Motor neuron (in vitro differentiated cells): ENCODE data around the gene ZNF175. TPM values are rescaled to one million over a fixed set of nuclear protein-coding genes. Genes with fewer than 3 reads are reported as not detected.

Source experiments
- ATAC-seq, 8 experiments: fragments of 200-7000 bp; cut with Tn5 transposase; replicated peaks in 6 of 8; 2 replicates each; pipeline ENCODE4 v1.8.0; 2021; ENCODE audit warnings: mild to moderate bottlenecking in 8 of 8, moderate library complexity in 8 of 8
- H3K27ac ChIP-seq, 2 donors: fragments of 250-450 bp; sonication (Bioruptor Pico); 2 replicates each; pipeline ENCODE4 v1.9.0; 2021; ENCODE audit warnings: antibody characterized with exemption in 2 of 2, mild to moderate bottlenecking in 2 of 2, moderate library complexity in 1 of 2
- H3K4me1 ChIP-seq, 2 donors: fragments of 250-450 bp; sonication (Bioruptor Pico); replicated peaks in 1 of 2; 2 replicates each; pipeline ENCODE4 v1.6.1; 2021; ENCODE audit warnings: antibody characterized with exemption in 2 of 2, mild to moderate bottlenecking in 2 of 2, moderate library complexity in 1 of 2
- H3K4me3 ChIP-seq, 5 donors: fragments of 250-450 bp; sonication (Bioruptor Pico); 2 replicates each; pipeline ENCODE4 v1.9.0; 2021; ENCODE audit warnings: antibody characterized with exemption in 5 of 5, mild to moderate bottlenecking in 5 of 5, moderate library complexity in 4 of 5
- WGBS, 10 experiments: fragments of 450-650 bp; shearing (Covaris generic); methylation state at CpG; one replicate each; pipeline ENCODE4 v1.0.0; 2022; 5-methylcytosine and 5-hydroxymethylcytosine counted together
- in situ Hi-C, 9 experiments: fragments of 400-800 bp; cut with MboI; loops; one replicate each; pipeline ENCODE4 v1.15.0; 2021; ENCODE audit warnings: low sequenced_read_pairs in 9 of 9, low pct_unique_long_range_greater_than_20kb in 2 of 9; ENCODE audit not compliant: unreplicated experiment in 9 of 9
- total RNA-seq, 8 experiments: library from RNA; unstranded; fragments of 300-600 nt; gene quantifications; 2 replicates each; pipeline versions ENCODE4 v1.2.3 to v1.2.4, GENCODE V29; 2022

The ZNF175 gene
- total RNA-seq, 8 experiments from 2014 or later, result 3.0 to 9.5 (median 6.0) TPM

GRCh38 chr19:51544038-51544437 is 27.0 kb upstream of the ZNF175 start:
- H3K4me3 ChIP-seq, result no peak overlapping the region
- no peak overlapping the region for H3K27ac ChIP-seq
- in situ Hi-C loops, result no loop called here
- 0 to 58% (median 29%) methylated on average over 1 to 6 of the region's 6 CpGs; no CpG with 5 or more reads in 3 of the 10 experiments for WGBS, 10 experiments
- H3K4me1 ChIP-seq, result no peaks in the 10 kb centered on the region
- ATAC-seq, result no peak

DNA sequence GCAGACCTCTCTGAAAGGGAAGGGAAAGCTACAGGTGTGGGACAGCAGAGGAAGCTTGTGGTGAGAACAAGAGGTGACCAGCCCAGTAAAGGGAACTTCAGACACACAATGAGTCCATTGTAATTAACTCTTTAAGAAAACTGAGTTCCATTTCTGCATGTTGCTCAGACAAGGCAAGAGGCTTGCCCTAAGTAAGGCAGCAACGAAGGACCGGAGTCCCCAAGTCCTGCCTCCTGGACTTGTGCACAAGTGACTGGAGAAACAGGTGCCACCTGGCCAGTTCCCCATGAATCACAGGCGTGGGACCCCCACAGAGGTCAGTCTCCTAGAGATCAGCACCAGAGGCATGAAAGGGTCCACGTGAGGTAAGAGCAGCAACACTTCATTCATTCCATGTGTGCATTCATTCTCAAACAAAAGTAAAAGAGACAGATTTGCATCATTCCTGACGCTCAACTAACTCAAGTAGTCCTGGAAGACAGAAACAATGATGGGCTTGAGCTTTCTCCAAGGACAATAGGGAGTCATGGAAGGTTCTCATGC is 24.9 kb upstream of the ZNF175 start:
- in situ Hi-C loops, result no loop called here
- 0 to 42% (median 17%) methylated on average over 1 to 3 of the region's 5 CpGs; no CpG with 5 or more reads in 3 of the 10 experiments for WGBS, 10 experiments
- ATAC-seq, result no peak

DNA sequence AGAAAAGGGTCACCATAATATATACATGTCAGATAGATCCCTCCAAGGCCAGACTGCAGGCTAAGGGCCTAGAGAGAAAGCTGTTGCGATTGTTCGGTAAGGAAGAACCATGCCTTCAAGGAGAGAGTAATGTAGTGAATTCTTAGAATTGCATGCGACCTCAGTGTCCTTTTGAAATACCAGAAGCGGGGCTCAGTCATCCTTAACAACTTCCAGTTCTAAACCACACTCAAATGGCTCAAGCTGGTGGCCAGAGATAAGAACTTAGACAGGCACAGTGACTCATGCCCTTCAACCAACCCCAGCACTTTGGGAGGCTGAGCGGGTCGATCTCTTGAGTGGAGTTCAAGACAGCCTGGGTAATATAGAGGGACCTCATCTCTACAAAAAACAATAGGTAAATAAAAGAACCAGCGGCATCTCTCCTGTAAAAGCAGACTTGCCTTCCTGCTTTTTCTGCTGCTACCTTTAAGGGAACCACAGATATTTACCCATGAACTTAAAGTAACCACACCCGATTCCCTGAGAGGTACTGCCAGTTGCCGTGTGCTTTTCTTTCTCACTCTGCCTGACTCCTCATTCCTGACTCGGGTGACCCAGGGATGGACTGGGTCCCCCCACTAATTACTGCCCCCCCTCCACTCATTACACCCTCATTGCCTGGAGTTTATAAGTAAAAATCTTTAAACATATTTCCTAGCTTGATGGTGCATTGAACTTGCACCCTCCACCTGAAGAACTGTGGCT is 24.3 kb upstream of the ZNF175 start:
- 30 to 69% (median 55%) methylated on average over 1 to 10 of the region's 10 CpGs; no CpG with 5 or more reads in 1 of the 10 experiments for WGBS, 10 experiments
- in situ Hi-C loops, result no loop called here
- Histone ChIP-seq H3K4me1 (no peaks in the 10 kb centered on the region), H3K4me3 (no peak overlapping the region), H3K27ac (no peak overlapping the region)
- no peak for ATAC-seq

More for the DNA sequence above, 24.9 kb upstream of the ZNF175 start:
- Histone ChIP-seq H3K4me3 (no peak overlapping the region), H3K27ac (no peak overlapping the region), H3K4me1 (no peaks in the 10 kb centered on the region)

DNA sequence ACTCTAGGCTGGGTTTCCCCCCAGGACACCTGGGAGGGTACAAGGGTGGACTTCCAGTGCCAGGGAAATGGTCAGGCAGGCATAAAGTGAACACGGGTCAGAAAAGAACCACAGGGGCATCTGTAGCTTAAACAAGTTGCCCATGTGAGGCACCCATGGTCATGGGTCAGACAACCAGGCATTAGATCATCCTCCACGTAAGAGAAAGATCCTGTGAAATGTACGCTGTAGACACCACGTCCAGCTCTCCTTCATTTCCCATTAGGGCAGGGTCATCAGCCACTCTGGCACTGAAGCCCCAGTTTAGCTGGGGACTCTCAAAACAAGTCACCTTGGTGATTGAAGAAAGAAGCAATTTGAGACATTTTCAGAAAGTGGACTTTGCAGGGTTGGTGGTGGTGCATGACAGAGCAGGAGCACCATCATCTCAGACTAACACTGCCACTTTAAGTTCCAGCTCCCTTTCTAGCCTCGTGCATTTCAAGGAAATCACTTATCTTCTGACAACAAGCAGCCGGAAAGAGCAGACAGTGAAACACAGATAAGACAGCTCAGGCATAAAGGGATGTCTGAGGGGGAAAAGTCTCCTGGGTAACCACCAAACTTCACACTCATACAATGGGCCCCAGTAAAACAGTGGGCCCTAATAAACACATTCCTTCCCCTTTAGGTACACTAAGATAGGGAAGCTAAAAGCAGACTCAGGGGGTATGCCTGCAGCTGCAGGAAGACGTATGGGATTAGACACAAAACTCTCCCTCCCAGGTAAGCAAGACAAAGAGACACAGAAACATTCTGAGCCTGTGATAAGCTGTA is 23.5 kb upstream of the ZNF175 start:
- H3K4me3 ChIP-seq, result no peak overlapping the region
- no peaks in the 10 kb centered on the region for H3K4me1 ChIP-seq
- 0 to 60% (median 27%) methylated on average over 1 to 7 of the region's 7 CpGs; no CpG with 5 or more reads in 1 of the 10 experiments for WGBS, 10 experiments
- no peak overlapping the region for H3K27ac ChIP-seq
- no peak for ATAC-seq
- in situ Hi-C loops, result no loop called here

DNA sequence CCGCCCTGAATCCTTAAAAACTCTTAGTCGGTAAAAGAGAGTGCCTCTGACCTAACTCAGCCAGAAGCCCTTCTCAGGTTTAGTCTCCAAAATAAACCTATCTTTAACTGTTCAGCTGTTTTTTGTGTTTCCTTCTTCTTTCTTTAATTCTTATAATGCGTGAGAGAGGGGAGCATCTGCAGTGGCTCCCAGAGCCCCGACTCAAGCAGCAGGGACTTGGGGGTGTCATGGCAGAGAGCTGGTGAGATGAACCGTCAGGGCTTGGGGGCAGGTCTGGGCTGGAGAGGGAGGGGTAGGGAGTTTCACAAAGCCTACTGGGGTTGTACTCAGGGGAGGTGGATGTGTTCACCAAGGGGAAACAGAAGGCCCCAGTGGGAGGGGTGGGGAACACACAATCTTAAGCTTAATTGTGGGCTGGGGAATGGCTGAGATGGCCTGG is 22.9 kb upstream of the ZNF175 start:
- H3K27ac ChIP-seq, result no peak overlapping the region
- no peaks in the 10 kb centered on the region for H3K4me1 ChIP-seq
- in situ Hi-C loops, result no loop called here
- 34 to 71% (median 53%) methylated on average over 1 to 5 of the region's 5 CpGs; no CpG with 5 or more reads in 4 of the 10 experiments for WGBS, 10 experiments
- H3K4me3 ChIP-seq, result no peak overlapping the region
- ATAC-seq, result no peak

GRCh38 chr19:51548891-51549305 is 22.2 kb upstream of the ZNF175 start:
- ATAC-seq, result no peak
- in situ Hi-C loops, result no loop called here
- Histone ChIP-seq H3K4me3 (no peak overlapping the region), H3K4me1 (no peaks in the 10 kb centered on the region), H3K27ac (no peak overlapping the region)
- WGBS, 10 experiments, result 0 to 40% (median 27%) methylated on average over 1 to 3 of the region's 4 CpGs; no CpG with 5 or more reads in 5 of the 10 experiments

- no peaks in the 10 kb centered on the region for H3K4me1 ChIP-seq
- ATAC-seq, result peak in 3 of 8 experiments; percentile 39 to 92 (median 91)
- in situ Hi-C loops, result no loop called here
- H3K4me3 ChIP-seq, result no peak overlapping the region
- no peak overlapping the region for H3K27ac ChIP-seq
- WGBS, 10 experiments, result 0 to 56% (median 27%) methylated on average over 1 to 6 of the region's 8 CpGs; no CpG with 5 or more reads in 2 of the 10 experiments
These were observed 21.4 kb upstream of the ZNF175 start for GRCh38 chr19:51549533-51550324.

- Histone ChIP-seq H3K4me3 (no peak overlapping the region), H3K4me1 (no peaks in the 10 kb centered on the region), H3K27ac (no peak overlapping the region)
- in situ Hi-C loops, result no loop called here
- WGBS, 10 experiments, result 33 to 100% (median 52%) methylated on average over 1 to 11 of the region's 20 CpGs; no CpG with 5 or more reads in 2 of the 10 experiments
- ATAC-seq, result no peak
These were observed 20.0 kb upstream of the ZNF175 start for GRCh38 chr19:51550848-51551672.

DNA sequence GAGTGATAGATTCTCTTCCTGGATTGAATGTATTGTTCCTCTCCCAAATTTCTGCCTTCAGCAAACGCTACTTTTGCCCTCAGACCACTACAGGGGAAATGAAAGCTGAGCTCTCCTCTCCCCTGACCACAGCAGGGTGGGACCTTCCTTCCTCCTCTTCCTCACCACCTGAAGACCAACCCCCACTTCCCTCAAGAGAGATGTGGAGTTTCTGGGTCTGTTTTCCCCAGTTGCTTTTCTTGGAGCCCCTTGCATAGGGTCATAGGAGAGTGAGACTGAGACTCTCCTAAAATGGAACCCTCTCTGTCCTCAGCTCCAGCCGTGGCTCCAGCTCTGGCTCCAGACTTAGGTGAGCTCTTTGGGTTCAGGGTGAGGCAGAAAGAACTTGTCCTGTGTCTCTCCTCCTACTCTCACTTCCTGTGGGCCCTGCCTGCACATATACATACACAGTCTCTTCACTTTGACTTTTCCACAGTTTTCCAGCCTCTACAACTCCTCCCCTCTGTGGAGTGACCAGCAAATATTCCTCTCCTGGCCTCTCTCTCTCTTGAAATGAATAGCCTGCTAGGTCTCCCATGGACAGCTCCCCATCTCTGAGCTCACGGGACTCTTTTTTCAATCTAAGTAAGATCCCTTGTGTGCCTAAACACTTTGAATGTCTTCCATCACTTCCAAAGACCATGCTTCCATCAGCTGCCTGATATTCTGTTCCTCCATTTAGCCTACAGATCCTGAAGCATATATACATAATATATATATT is 19.2 kb upstream of the ZNF175 start:
- in situ Hi-C loops, result no loop called here
- Histone ChIP-seq H3K4me1 (no peaks in the 10 kb centered on the region), H3K27ac (no peak overlapping the region), H3K4me3 (no peak overlapping the region)
- WGBS, 10 experiments, result 0 to 33% (median 14%) methylated on average over 1 to 2 of the region's 3 CpGs; no CpG with 5 or more reads in 2 of the 10 experiments
- ATAC-seq, result no peak

DNA sequence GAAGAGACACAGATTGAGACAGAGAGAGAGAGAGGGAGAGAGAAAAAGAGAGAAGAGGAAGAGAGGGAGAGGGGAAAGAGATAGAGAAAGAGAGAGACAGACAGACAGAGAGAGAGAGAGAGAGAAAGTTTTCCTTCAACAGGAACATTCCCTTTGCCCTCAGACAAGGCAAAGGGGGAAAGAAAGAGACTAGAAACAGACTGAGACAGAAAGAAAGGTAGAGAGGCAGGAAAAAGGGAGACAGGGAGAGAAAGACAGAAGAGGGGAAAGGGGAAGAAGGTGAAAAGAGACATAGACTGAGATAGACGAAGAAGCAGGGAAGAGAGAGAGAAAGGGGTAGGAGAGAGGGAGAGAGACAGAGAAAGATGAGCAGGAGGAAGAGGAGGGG is 18.5 kb upstream of the ZNF175 start:
- Histone ChIP-seq H3K4me1 (no peaks in the 10 kb centered on the region), H3K4me3 (no peak overlapping the region), H3K27ac (no peak overlapping the region)
- no peak for ATAC-seq
- WGBS, 10 experiments, result 0 to 56% (median 10%) methylated on average over 1 of the region's 1 CpG; no CpG with 5 or more reads in 3 of the 10 experiments
- in situ Hi-C loops, result no loop called here

DNA sequence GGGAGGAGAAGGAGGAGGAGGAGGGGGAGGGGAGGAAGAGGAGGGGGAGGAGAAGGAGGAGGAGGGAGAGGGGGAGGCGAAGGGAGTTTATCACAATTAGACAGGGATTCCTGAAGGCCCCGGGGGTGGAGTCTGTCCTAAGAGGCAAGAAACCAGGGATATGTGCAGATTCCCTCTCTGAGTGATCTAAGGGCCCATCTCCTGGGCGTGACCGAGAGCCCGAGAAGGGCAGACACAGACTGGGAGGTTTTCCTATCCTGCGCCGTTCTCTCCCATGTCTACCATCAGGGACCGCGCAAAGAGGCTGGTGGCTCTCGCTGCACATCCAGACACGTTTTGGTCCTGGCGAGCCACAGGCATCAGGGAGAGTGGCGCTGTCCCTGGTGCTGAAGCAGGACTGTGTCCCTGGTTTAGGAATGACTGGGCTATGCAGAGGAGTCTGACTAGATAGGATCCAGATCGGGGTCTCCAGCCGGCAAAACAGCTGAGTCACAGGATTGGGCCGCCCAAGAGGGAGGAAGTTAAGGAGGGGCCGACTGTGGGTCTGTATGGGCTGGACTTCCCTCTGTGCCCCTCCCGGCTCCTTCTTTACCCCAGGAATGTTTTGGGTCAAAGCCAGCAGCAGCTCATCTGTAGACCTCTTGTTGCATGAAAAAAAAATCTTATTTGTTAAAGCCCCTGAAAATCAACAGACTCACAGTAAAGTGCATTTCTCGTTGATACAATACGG is 17.9 kb upstream of the ZNF175 start:
- in situ Hi-C loops, result no loop called here
- no peak overlapping the region for H3K4me3 ChIP-seq
- 5 to 59% (median 20%) methylated on average over 1 to 14 of the region's 20 CpGs; no CpG with 5 or more reads in 1 of the 10 experiments for WGBS, 10 experiments
- peak in 7 of 8 experiments; percentile 37 to 95 (median 78) for ATAC-seq
- no peak overlapping the region for H3K27ac ChIP-seq
- no peaks in the 10 kb centered on the region for H3K4me1 ChIP-seq
